GM12878 (cell line): ENCODE measurements around the gene MYO6. TPM values are rescaled to one million over a fixed set of nuclear protein-coding genes. Genes with fewer than 3 reads are reported as not detected.

Experiments
- ATAC-seq: fragments of 200-7000 bp; cut with Tn5 transposase; 3 replicates; pipeline ENCODE4 v1.9.1; 2020; ENCODE audit warnings: mild to moderate bottlenecking, moderate library complexity
- BruUV-seq: library from RNA; stranded (reverse); fragments of 400-500 nt; replicated peaks from 2 replicates; lab custom pipeline; 2021; lab: Mats Ljungman, UMichigan
- CTCF ChIA-PET: fragments of 300-600 bp; sonication (Branson Sonifier 250); formaldehyde crosslinking; extraction: SDS; loops from one replicate; lab custom pipeline; 2021; ENCODE audit warnings: inconsistent platforms; lab: Yijun Ruan, JAX
- POLR2A ChIA-PET: fragments of 350-600 bp; formaldehyde crosslinking; extraction: SDS; loops from one replicate; lab custom pipeline; 2021; ENCODE audit warnings: inconsistent platforms; lab: Charles Lee
- RAD21 ChIA-PET: fragments of 300-600 bp; sonication (Branson Sonifier 250); formaldehyde crosslinking; loops from one replicate; lab custom pipeline; 2023; ENCODE audit warnings: antibody characterized with exemption; ENCODE audit not compliant: unreplicated experiment; lab: Charles Lee
- SMC1A ChIA-PET: fragments of 300-600 bp; sonication (Branson Sonifier 250); formaldehyde crosslinking; loops from one replicate; lab custom pipeline; 2023; ENCODE audit not compliant: unreplicated experiment, uncharacterized antibody; lab: Charles Lee
- DNase-seq: peaks from one replicate; pipeline ENCODE4 v3.0.0-alpha.2; 2011; ENCODE audit warnings: low read depth, low spot score
- FAIRE-seq: peaks from 3 replicates; lab custom pipeline; 2011; peaks lifted over from hg19 to GRCh38; lab: Jason Lieb, UNC
- H2AFZ ChIP-seq: 2 replicates; pipeline ENCODE4 v1.6.0; 2011; ENCODE audit warnings: low read depth, low read length, control low read depth; ENCODE audit not compliant: control insufficient read depth
- H3K27ac ChIP-seq: 2 replicates; pipeline ENCODE4 v1.5.1; 2011; ENCODE audit warnings: control low read depth; ENCODE audit not compliant: control insufficient read depth, insufficient read depth
- H3K27me3 ChIP-seq, 2 experiments: replicated peaks in 1 of 2; 2 replicates each; pipeline versions ENCODE4 v1.6.0 to v1.6.1; 2011; ENCODE audit warnings: low read length in 1 of 2; ENCODE audit not compliant: control insufficient read depth in 2 of 2, insufficient read depth in 2 of 2
- H3K36me3 ChIP-seq, 2 experiments: 2 replicates each; pipeline ENCODE4 v1.5.1; 2011; ENCODE audit warnings: low read length in 1 of 2; ENCODE audit not compliant: control insufficient read depth in 2 of 2, insufficient read depth in 2 of 2
- H3K4me1 ChIP-seq: 2 replicates; pipeline ENCODE4 v1.6.1; 2011; ENCODE audit warnings: mild to moderate bottlenecking, low read length, moderate library complexity, mixed read lengths; ENCODE audit not compliant: control insufficient read depth, insufficient read depth
- H3K4me2 ChIP-seq: 2 replicates; pipeline ENCODE4 v1.6.0; 2011; ENCODE audit warnings: control low read depth; ENCODE audit not compliant: control insufficient read depth, insufficient read depth
- H3K4me3 ChIP-seq: fragments of 200-600 bp; sonication (generic); 2 replicates; pipeline ENCODE4 v1.5.1; 2016
- H3K79me2 ChIP-seq: 2 replicates; pipeline ENCODE4 v1.6.0; 2011; ENCODE audit warnings: low read length; ENCODE audit not compliant: control insufficient read depth, insufficient read depth
- H3K9ac ChIP-seq: 2 replicates; pipeline ENCODE4 v1.8.0; 2011; ENCODE audit warnings: low read length, control low read depth, mixed read lengths; ENCODE audit not compliant: control insufficient read depth, insufficient read depth
- H3K9me3 ChIP-seq: replicated peaks from 3 replicates; pipeline ENCODE4 v1.5.1; 2011; ENCODE audit warnings: mild to moderate bottlenecking, low read length; ENCODE audit not compliant: control insufficient read depth, insufficient read depth
- H4K20me1 ChIP-seq: 2 replicates; pipeline ENCODE4 v1.6.0; 2011; ENCODE audit not compliant: control insufficient read depth, insufficient read depth
- EZH2 ChIP-seq: IDR thresholded peaks from 2 replicates; pipeline ENCODE4 v1.6.1; 2012; ENCODE audit warnings: low read depth, mild to moderate bottlenecking, control low read depth, inconsistent platforms, low read length, borderline replicate concordance; ENCODE audit not compliant: control insufficient read depth
- IRF4 ChIP-seq: IDR thresholded peaks from 2 replicates; pipeline ENCODE4 v1.6.1; 2011; ENCODE audit warnings: low read depth, low read length
- PBX3 ChIP-seq: IDR thresholded peaks from 2 replicates; pipeline ENCODE4 v1.6.1; 2011; ENCODE audit warnings: mild to moderate bottlenecking, low read depth, low read length, moderate library complexity; ENCODE audit not compliant: insufficient replicate concordance
- SMC3 ChIP-seq: IDR thresholded peaks from 2 replicates; pipeline ENCODE4 v1.6.1; 2011; ENCODE audit warnings: low read length, improper control_type of control experiment, borderline replicate concordance
- SUZ12 ChIP-seq: fragments of 200-600 bp; sonication (generic); IDR thresholded peaks from one replicate; pipeline ENCODE4 v1.6.1; 2018; ENCODE audit warnings: antibody characterized with exemption, mild to moderate bottlenecking; ENCODE audit not compliant: unreplicated experiment
- WGBS: methylation state at CpG from one replicate; pipeline ENCODE4 v1.1.6; 2016; ENCODE audit warnings: low lambda C conversion rate; ENCODE audit not compliant: insufficient replicate concordance, insufficient coverage; ENCODE audit errors: missing lambda C conversion rate; 5-methylcytosine and 5-hydroxymethylcytosine counted together
- in situ Hi-C: fragments of 300-500 bp; cut with MboI; formaldehyde crosslinking; loops from 9 replicates; pipeline ENCODE4 v1.14.3; 2018; ENCODE audit warnings: mixed read lengths
- intact Hi-C: fragments of 100-400 bp; cut with micrococcal nuclease; formaldehyde crosslinking; loops from one replicate; pipeline ENCODE4 v1.14.2; 2022; ENCODE audit not compliant: unreplicated experiment
- polyA plus RNA-seq, 11 experiments: library from polyadenylated mRNA; depleted of rRNA in 4 of 11; unstranded in 6 of 11; stranded (reverse) in 5 of 11; fragments of >200 nt; fragmentation: Nextera tagmentation in 4 of 11; fragmentation: Illumina TruSeq in 1 of 11; extraction: Ambion mirVana in 4 of 11; extraction: Trizol in 1 of 11; gene quantifications; 1 replicate in 1 of 11; 2 replicates in 10 of 11; pipeline versions ENCODE4 v1.2.1 to v1.2.3, GENCODE V29; 2011 to 2016; ENCODE audit warnings: inconsistent platforms in 2 of 11, missing spikeins in 2 of 11, low read depth in 1 of 11
- total RNA-seq, 4 experiments: library from RNA; depleted of rRNA in 3 of 4; stranded (reverse); fragments of >200 nt in 3 of 4; fragmentation: Illumina TruSeq in 1 of 4; extraction: Trizol in 1 of 4; gene quantifications; 2 replicates each; pipeline versions ENCODE4 v1.2.1 to v1.2.3, GENCODE V29; 2013 to 2021

Gene MYO6
- total and polyA plus RNA-seq, 10 of the 15 experiments (the other 5 are each of a cell fraction or from before 2014, with no cell fraction given): 7.9 to 30.4 (median 16.8) TPM

GRCh38 chr6:75794351-75794846 lies 45.4 kb downstream of the MYO6 start:
- H3K4me1 ChIP-seq: no peaks in the 10 kb centered on the region
- H3K9me3 ChIP-seq: no peaks in the 10 kb centered on the region
- no peak overlapping the region for H3K4me2 ChIP-seq
- no peaks in the 10 kb centered on the region for H3K79me2 ChIP-seq
- no peaks in the 10 kb centered on the region for H3K27me3 ChIP-seq
- H3K27ac ChIP-seq: no peak overlapping the region
- SMC1A ChIA-PET: interaction anchor here (1.1 to 2.3 kb wide), 2 partner anchors 9 kb away, joined by 3 to 6 read pairs; no protein-coding TSS in a partner anchor
- H2AFZ ChIP-seq: no peak overlapping the region
- RAD21 ChIA-PET: interaction anchor here (0.6 kb wide), 2 partner anchors 186 to 528 kb away, joined by 3 read pairs; no protein-coding TSS in a partner anchor
- DNase-seq (no peak), FAIRE-seq (no peak), ATAC-seq (no peak)
- in situ Hi-C loops: no loop called here
- POLR2A ChIA-PET: no interaction called here
- intact Hi-C loops: no loop called here
- 62% methylated on average over 4 of the region's 4 CpGs for WGBS
- CTCF ChIA-PET: interaction anchor here (1.5 kb wide), 1 partner anchor 37 kb away, joined by 4 read pairs; no protein-coding TSS in a partner anchor
- no peaks in the 10 kb centered on the region for H4K20me1 ChIP-seq
- no peak overlapping the region for H3K9ac ChIP-seq
- H3K4me3 ChIP-seq: no peak overlapping the region
- TF ChIP-seq SUZ12 (no peak), PBX3 (no peak), IRF4 (no peak), SMC3 (no peak), EZH2 (no peak)
- no TSS peak for BruUV-seq
- H3K36me3 ChIP-seq: no peaks in the 10 kb centered on the region
